Fibroblast of villous mesenchyme (primary cell): ENCODE measurements around the gene ING2. TPM values are rescaled to one million over a fixed set of nuclear protein-coding genes. Genes with fewer than 3 reads are reported as not detected.

ENCODE experiments used
- DNase-seq: peaks from one replicate; pipeline ENCODE4 v3.0.0-alpha.2; 2010; ENCODE audit warnings: low read depth
- H3K4me3 ChIP-seq: 2 replicates; pipeline ENCODE4 v1.5.1; 2011; ENCODE audit warnings: low read depth, mild to moderate bottlenecking, low read length
- CTCF ChIP-seq: IDR thresholded peaks from 2 replicates; pipeline ENCODE4 v1.5.1; 2012; ENCODE audit warnings: low read depth, mild to moderate bottlenecking, low read length; ENCODE audit not compliant: insufficient read depth
- total RNA-seq: library from RNA; depleted of rRNA; stranded (reverse); fragments of >200 nt; gene quantifications from 2 replicates; pipeline ENCODE4 v1.2.3, GENCODE V29; 2012

The ING2 gene
- total RNA-seq, 1 donor = 8.6 TPM

GRCh38 chr4:183556947-183557346 is 52.1 kb downstream of the ING2 start:
- no peak for DNase-seq
- no peak for TF ChIP-seq CTCF

GRCh38 chr4:183557611-183558010 is 52.8 kb downstream of the ING2 start:
- no peak for DNase-seq
- no peak overlapping the region for H3K4me3 ChIP-seq
- TF ChIP-seq CTCF = no peak

More at GRCh38 chr4:183556947-183557346, 52.1 kb downstream of the ING2 start:
- H3K4me3 ChIP-seq = no peak overlapping the region

GRCh38 chr4:183558873-183559272 is 54.0 kb downstream of the ING2 start:
- H3K4me3 ChIP-seq = no peak overlapping the region
- no peak for DNase-seq
- TF ChIP-seq CTCF = no peak

- DNase-seq = no peak
- H3K4me3 ChIP-seq = no peak overlapping the region
- no peak for TF ChIP-seq CTCF
These were observed 57.0 kb downstream of the ING2 start for GRCh38 chr4:183561905-183562304.

Other genes with a start within 250 kb of the ING2 start
- gene CLDN22, start 184.8 kb upstream of the ING2 start, total RNA-seq = under 0.01 TPM in 1 of 2 replicates, not detected in the other
- gene CLDN24, start 182.6 kb upstream of the ING2 start, total RNA-seq = not detected in 2 replicates
- 11.9 and 17.3 TPM in 2 replicates for gene CDKN2AIP, start 60.4 kb upstream of the ING2 start, total RNA-seq
- 19.3 and 30.2 TPM in 2 replicates for gene RWDD4, start 154.1 kb downstream of the ING2 start, total RNA-seq
- 59.9 and 69.1 TPM in 2 replicates for gene TRAPPC11, start 154.2 kb downstream of the ING2 start, total RNA-seq